Urothelium cell line (cell line): Measurements from ENCODE around the gene SPRED1.
A peak's percentile ranks its signal among the peaks of the same experiment; 100 is the strongest.

ENCODE experiments used
- DNase-seq: peaks from one replicate; pipeline ENCODE4 v3.0.0; 2011; ENCODE audit warnings: low spot score, mixed read lengths
- FAIRE-seq: peaks from 2 replicates; lab custom pipeline; 2011; peaks lifted over from hg19 to GRCh38; lab: Jason Lieb, UNC

Gene SPRED1

GRCh38 chr15:38252481-38253350, at the start of gene SPRED1:
Gene SPRED1 (plus strand): TSS chr15:38252836. CDS start chr15:38253186, 350 bp downstream.
- DNase-seq (peak; percentile 64), FAIRE-seq (no peak)

- FAIRE-seq, result no peak
These were observed 46.9 kb upstream of the SPRED1 start for GRCh38 chr15:38205526-38206272.

GRCh38 chr15:38207621-38208020, 45.0 kb upstream of the SPRED1 start:
- DNase-seq, result no peak
- no peak for FAIRE-seq

More at GRCh38 chr15:38205526-38206272, 46.9 kb upstream of the SPRED1 start:
- DNase-seq, result no peak

- FAIRE-seq (no peak), DNase-seq (no peak)
These were observed 44.4 kb upstream of the SPRED1 start for GRCh38 chr15:38208206-38208605.

GRCh38 chr15:38208779-38209178, 43.9 kb upstream of the SPRED1 start:
- FAIRE-seq, result no peak

GRCh38 chr15:38211249-38211648, 41.4 kb upstream of the SPRED1 start:
- no peak for DNase-seq
- FAIRE-seq, result no peak

More at GRCh38 chr15:38208779-38209178, 43.9 kb upstream of the SPRED1 start:
- DNase-seq, result no peak

- DNase-seq (no peak), FAIRE-seq (no peak)
These were observed 40.8 kb upstream of the SPRED1 start for GRCh38 chr15:38211811-38212210.

- no peak for DNase-seq
- no peak for FAIRE-seq
These were observed 39.8 kb upstream of the SPRED1 start for GRCh38 chr15:38212729-38213351.

GRCh38 chr15:38213356-38213755, 39.3 kb upstream of the SPRED1 start:
- DNase-seq (no peak), FAIRE-seq (no peak)

GRCh38 chr15:38215707-38216106, 36.9 kb upstream of the SPRED1 start:
- no peak for DNase-seq
- no peak for FAIRE-seq

- DNase-seq, result peak; percentile 31
- no peak for FAIRE-seq
These were observed 35.9 kb upstream of the SPRED1 start for GRCh38 chr15:38216763-38217162.

- FAIRE-seq (no peak), DNase-seq (peak; percentile 61)
These were observed 35.4 kb upstream of the SPRED1 start for GRCh38 chr15:38217191-38217595.

GRCh38 chr15:38217788-38218609, 34.6 kb upstream of the SPRED1 start:
- DNase-seq (no peak), FAIRE-seq (no peak)

GRCh38 chr15:38220606-38221273, 31.9 kb upstream of the SPRED1 start:
- DNase-seq (no peak), FAIRE-seq (no peak)

GRCh38 chr15:38224486-38224885, 28.1 kb upstream of the SPRED1 start:
- FAIRE-seq (no peak), DNase-seq (no peak)

GRCh38 chr15:38225381-38225780, 27.3 kb upstream of the SPRED1 start:
- FAIRE-seq (no peak), DNase-seq (no peak)

- FAIRE-seq (peak; percentile 81), DNase-seq (peak; percentile 78)
These were observed 25.9 kb upstream of the SPRED1 start for GRCh38 chr15:38226608-38227266.

- DNase-seq (no peak), FAIRE-seq (no peak)
These were observed 24.7 kb upstream of the SPRED1 start for GRCh38 chr15:38227941-38228340.

GRCh38 chr15:38228618-38229017, 24.0 kb upstream of the SPRED1 start:
- FAIRE-seq (no peak), DNase-seq (no peak)
